Measurements from ENCODE around the gene EXOC6B.

The EXOC6B gene

DNA sequence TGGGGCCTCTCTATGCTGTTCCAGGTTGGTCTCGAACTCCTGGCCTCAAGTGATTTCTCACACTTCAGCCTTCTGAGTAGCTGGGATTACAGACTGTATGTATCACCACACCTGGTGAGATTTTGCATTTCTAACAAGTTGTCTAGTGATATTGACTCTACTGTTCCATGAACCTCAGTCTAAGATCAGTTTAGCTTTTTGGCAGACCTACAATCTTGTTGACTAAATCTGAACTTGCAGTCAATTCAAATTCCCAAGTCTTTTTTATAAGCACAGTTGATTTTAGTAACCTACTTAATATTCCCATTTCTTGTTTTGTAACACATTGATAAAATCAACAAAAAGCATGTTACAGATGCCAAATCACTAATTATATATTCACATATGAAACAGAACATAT lies 412.1 kb downstream of the EXOC6B start:
- 92 to 100% methylated on average over 1 of the region's 1 CpG for WGBS, 2 experiments
- H3K9me3 ChIP-seq (ENCODE audit: control insufficient read depth, low read length), result no peaks in the 10 kb centered on the region
- H3K4me1 ChIP-seq (ENCODE audit: control insufficient read depth, insufficient read depth, low read length), result no peaks in the 10 kb centered on the region
- H3K27me3 ChIP-seq (ENCODE audit: control insufficient read depth, insufficient read depth, low read length, poor library complexity, severe bottlenecking), result no peaks in the 10 kb centered on the region
- no peak overlapping the region for H3K27ac ChIP-seq (ENCODE audit: insufficient read depth, low read depth, low read length, poor library complexity, severe bottlenecking)
- H3K4me3 ChIP-seq (ENCODE audit: insufficient read depth, low read depth, low read length), result no peak overlapping the region
- H3K36me3 ChIP-seq (ENCODE audit: control insufficient read depth, insufficient read depth, low read length), result no peaks in the 10 kb centered on the region

DNA sequence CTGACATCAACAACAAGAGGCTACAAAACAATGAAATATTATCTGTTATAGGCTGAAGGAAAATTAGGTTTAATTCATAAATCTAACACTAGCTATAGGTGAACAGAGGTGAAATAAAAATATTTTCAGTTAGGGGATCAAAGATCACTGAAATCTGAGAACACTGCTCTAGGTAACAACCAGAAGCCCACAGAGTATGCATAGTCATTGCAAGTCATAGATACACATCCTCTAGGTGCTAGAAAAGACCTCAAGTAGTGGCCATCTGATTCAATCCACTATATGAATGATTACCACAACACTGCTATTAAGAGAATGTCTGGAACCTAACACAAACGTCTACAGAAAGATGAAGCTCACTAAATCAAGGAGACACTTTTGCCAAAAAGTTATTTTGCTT lies 413.6 kb downstream of the EXOC6B start:
- no peaks in the 10 kb centered on the region for H3K9me3 ChIP-seq (ENCODE audit: control insufficient read depth, low read length)
- H3K27ac ChIP-seq (ENCODE audit: insufficient read depth, low read depth, low read length, poor library complexity, severe bottlenecking), result no peak overlapping the region
- 78 to 90% methylated on average over 1 of the region's 1 CpG for WGBS, 2 experiments
- no peak overlapping the region for H3K4me3 ChIP-seq (ENCODE audit: insufficient read depth, low read depth, low read length)
- no peaks in the 10 kb centered on the region for H3K27me3 ChIP-seq (ENCODE audit: control insufficient read depth, insufficient read depth, low read length, poor library complexity, severe bottlenecking)
- no peaks in the 10 kb centered on the region for H3K4me1 ChIP-seq (ENCODE audit: control insufficient read depth, insufficient read depth, low read length)
- no peaks in the 10 kb centered on the region for H3K36me3 ChIP-seq (ENCODE audit: control insufficient read depth, insufficient read depth, low read length)

DNA sequence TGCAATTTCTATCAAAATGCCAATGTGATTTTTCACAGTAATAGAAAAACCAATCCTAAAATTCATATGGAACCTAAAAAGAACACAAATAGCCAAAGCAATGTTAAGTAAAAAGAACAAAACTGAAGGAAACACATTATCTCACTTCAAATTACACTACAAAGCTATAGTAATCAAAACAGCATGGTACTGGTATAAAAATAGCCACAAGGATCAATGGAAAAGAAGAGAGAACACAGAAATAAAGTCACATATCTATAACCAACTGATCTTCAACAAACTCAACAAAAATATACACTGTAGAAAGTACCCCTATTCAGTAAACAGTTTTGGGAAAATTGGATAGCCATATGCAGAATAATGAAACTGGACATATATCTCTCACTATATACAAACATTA lies 426.0 kb downstream of the EXOC6B start:
- Histone ChIP-seq H3K4me1 (ENCODE audit: control insufficient read depth, insufficient read depth, low read length) (no peaks in the 10 kb centered on the region), H3K27me3 (ENCODE audit: control insufficient read depth, insufficient read depth, low read length, poor library complexity, severe bottlenecking) (no peaks in the 10 kb centered on the region), H3K4me3 (ENCODE audit: insufficient read depth, low read depth, low read length) (no peak overlapping the region), H3K9me3 (ENCODE audit: control insufficient read depth, low read length) (peaks cover 7% of the 10 kb centered on the region), H3K27ac (ENCODE audit: insufficient read depth, low read depth, low read length, poor library complexity, severe bottlenecking) (no peak overlapping the region), H3K36me3 (ENCODE audit: control insufficient read depth, insufficient read depth, low read length) (no peaks in the 10 kb centered on the region)

DNA sequence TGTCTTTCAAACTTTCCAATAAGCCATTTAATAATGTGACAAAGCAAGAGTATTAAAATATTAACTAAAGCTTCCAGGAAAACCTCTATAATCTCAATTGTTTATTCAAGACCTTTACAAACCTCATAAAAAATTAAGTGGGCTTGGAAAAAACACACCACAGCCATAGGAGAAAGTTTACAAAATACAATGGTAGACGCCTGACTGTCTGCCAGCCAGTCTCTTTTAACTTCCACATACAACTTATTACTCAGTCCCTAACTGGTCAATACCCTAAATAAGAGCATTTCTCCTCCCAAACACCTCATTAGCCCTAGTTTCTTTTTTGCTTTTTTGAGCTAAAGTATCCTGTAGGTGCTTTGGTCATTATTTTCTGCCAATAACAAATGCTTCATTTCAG lies 430.7 kb downstream of the EXOC6B start:
- Histone ChIP-seq H3K27ac (ENCODE audit: insufficient read depth, low read depth, low read length, poor library complexity, severe bottlenecking) (no peak overlapping the region), H3K4me3 (ENCODE audit: insufficient read depth, low read depth, low read length) (no peak overlapping the region), H3K36me3 (ENCODE audit: control insufficient read depth, insufficient read depth, low read length) (no peaks in the 10 kb centered on the region), H3K9me3 (ENCODE audit: control insufficient read depth, low read length) (peaks cover 3% of the 10 kb centered on the region), H3K4me1 (ENCODE audit: control insufficient read depth, insufficient read depth, low read length) (no peaks in the 10 kb centered on the region), H3K27me3 (ENCODE audit: control insufficient read depth, insufficient read depth, low read length, poor library complexity, severe bottlenecking) (no peaks in the 10 kb centered on the region)
- 95% methylated on average over 1 of the region's 1 CpG for WGBS, 2 experiments

DNA sequence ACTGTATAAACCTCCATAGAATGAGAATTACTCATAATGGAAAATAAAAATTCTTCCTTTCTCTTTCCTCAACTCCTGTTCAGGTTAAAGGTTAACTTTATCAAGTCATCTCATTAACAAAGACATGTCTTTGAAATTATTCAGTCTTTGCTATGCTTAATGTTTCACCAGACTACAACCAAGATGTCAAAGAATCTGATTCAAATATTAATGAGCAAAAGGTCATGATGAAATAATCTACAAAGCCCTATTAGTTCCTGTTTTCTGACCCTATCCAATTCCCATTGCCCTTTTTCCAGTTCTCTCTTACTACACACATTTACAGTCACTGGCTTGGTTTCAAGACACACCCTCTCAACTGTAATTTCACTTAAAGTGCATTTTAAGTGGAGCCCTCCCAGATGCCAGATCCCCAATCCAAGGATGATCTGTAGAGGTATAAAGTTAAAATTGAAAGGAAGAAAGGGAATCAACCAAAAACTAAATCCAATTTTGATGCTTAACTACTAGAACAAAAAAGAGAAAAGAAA lies 431.2 kb downstream of the EXOC6B start:
- Histone ChIP-seq H3K4me1 (ENCODE audit: control insufficient read depth, insufficient read depth, low read length) (no peaks in the 10 kb centered on the region), H3K27me3 (ENCODE audit: control insufficient read depth, insufficient read depth, low read length, poor library complexity, severe bottlenecking) (no peaks in the 10 kb centered on the region), H3K27ac (ENCODE audit: insufficient read depth, low read depth, low read length, poor library complexity, severe bottlenecking) (no peak overlapping the region), H3K4me3 (ENCODE audit: insufficient read depth, low read depth, low read length) (no peak overlapping the region), H3K36me3 (ENCODE audit: control insufficient read depth, insufficient read depth, low read length) (no peaks in the 10 kb centered on the region), H3K9me3 (ENCODE audit: control insufficient read depth, low read length) (no peaks in the 10 kb centered on the region)

DNA sequence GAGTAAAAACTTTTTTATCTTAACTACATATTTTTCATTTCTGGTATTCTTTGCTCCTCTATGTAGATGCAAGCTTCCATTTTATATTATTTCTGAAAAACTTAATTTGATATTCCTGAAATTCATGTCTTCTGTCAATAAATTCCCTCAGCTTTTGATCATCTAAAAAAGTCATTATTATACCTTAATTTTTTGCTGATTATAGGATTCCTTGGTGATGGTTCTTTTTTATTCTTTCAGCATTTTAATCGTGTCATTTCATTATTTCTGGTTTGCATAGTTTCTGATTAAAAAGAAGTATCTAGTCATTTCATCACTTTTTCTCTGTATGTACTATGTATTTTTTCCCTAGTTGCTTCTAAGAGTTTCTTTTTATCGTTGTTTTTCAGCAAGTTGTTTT lies 436.4 kb downstream of the EXOC6B start:
- no peaks in the 10 kb centered on the region for H3K4me1 ChIP-seq (ENCODE audit: control insufficient read depth, insufficient read depth, low read length)
- H3K36me3 ChIP-seq (ENCODE audit: control insufficient read depth, insufficient read depth, low read length), result no peaks in the 10 kb centered on the region
- H3K4me3 ChIP-seq (ENCODE audit: insufficient read depth, low read depth, low read length), result no peak overlapping the region
- 100% methylated on average over 1 of the region's 2 CpGs for WGBS, 2 experiments
- H3K27me3 ChIP-seq (ENCODE audit: control insufficient read depth, insufficient read depth, low read length, poor library complexity, severe bottlenecking), result no peaks in the 10 kb centered on the region
- H3K27ac ChIP-seq (ENCODE audit: insufficient read depth, low read depth, low read length, poor library complexity, severe bottlenecking), result no peak overlapping the region
- H3K9me3 ChIP-seq (ENCODE audit: control insufficient read depth, low read length), result no peaks in the 10 kb centered on the region

DNA sequence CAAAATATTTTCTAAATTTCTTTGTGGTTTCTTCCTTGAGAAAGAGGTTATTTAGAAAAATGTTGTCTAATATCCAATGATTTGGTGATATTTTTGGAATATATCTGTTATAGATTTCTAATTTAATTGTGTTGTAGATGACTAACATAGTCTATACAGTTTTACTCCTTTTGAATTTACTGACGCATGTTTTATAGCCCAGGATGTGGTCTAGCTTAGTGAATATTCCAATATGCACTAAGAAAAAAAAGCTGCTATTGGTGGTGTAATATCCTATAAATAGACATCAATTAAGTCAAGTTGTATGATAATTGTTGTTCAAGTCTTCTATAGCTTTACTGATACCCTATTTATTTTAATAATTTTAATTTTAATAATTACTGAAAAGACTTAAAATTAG lies 437.6 kb downstream of the EXOC6B start:
- Histone ChIP-seq H3K9me3 (ENCODE audit: control insufficient read depth, low read length) (peaks cover 2% of the 10 kb centered on the region), H3K27ac (ENCODE audit: insufficient read depth, low read depth, low read length, poor library complexity, severe bottlenecking) (no peak overlapping the region), H3K36me3 (ENCODE audit: control insufficient read depth, insufficient read depth, low read length) (no peaks in the 10 kb centered on the region), H3K4me1 (ENCODE audit: control insufficient read depth, insufficient read depth, low read length) (no peaks in the 10 kb centered on the region), H3K27me3 (ENCODE audit: control insufficient read depth, insufficient read depth, low read length, poor library complexity, severe bottlenecking) (no peaks in the 10 kb centered on the region), H3K4me3 (ENCODE audit: insufficient read depth, low read depth, low read length) (no peak overlapping the region)
- 100% methylated on average over 1 of the region's 1 CpG; no CpG with 5 or more reads in 1 of the 2 experiments for WGBS, 2 experiments

DNA sequence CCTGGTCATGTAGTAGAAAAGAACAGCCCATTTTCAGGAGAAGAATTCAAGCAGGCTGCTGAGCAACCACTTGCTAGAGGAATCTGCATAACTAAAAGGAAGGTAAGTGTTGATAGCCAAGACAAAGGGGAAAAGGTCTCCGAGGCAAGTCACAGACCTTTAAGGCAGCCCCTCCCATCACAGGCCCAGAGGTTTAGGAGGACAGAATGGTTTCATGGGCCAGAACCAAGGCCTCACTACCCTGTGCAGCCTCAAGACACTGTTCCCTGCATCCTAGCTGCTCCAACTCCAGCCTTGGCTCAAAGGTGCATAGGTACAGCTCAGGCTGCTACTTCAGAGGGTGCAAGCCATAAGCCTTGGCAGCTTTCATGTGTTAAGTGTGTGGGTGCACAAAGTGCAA lies 439.5 kb downstream of the EXOC6B start:
- H3K9me3 ChIP-seq (ENCODE audit: control insufficient read depth, low read length), result peaks cover 2% of the 10 kb centered on the region
- WGBS, 2 experiments, result 84 to 93% methylated on average over 1 of the region's 1 CpG
- H3K4me3 ChIP-seq (ENCODE audit: insufficient read depth, low read depth, low read length), result no peak overlapping the region

DNA sequence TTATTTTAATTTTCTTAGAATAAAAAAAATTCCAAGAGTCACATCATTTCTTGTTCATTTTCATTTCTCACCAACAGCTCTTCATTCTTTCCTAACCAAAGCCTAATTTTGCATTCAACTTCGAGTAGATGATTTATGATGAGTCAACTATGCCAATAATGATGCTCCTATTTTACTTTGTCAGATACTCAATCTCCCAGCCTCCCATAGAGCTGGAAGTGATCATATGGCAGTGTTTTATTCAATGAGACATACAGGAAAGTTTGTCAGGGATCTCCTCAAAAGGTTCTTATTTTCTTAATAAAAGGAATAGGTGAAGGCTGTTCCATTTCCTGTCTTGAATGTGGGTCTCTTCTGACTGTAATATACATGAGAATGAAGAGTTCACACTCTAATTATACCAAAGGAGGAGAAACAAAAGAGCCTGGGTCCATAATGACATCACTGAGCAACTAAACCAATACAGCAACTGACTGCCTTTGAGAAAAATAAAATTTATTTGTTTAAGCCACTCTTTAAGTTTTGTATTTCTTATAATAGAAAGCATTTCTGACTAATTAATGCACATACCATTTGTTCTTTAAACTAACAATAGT lies 447.0 kb downstream of the EXOC6B start:
- Histone ChIP-seq H3K36me3 (ENCODE audit: control insufficient read depth, insufficient read depth, low read length) (no peaks in the 10 kb centered on the region), H3K4me3 (ENCODE audit: insufficient read depth, low read depth, low read length) (no peak overlapping the region), H3K4me1 (ENCODE audit: control insufficient read depth, insufficient read depth, low read length) (no peaks in the 10 kb centered on the region), H3K27ac (ENCODE audit: insufficient read depth, low read depth, low read length, poor library complexity, severe bottlenecking) (no peak overlapping the region), H3K27me3 (ENCODE audit: control insufficient read depth, insufficient read depth, low read length, poor library complexity, severe bottlenecking) (no peaks in the 10 kb centered on the region), H3K9me3 (ENCODE audit: control insufficient read depth, low read length) (peaks cover 3% of the 10 kb centered on the region)
- 71 to 93% methylated on average over 1 of the region's 1 CpG for WGBS, 2 experiments

More for the DNA sequence above, 439.5 kb downstream of the EXOC6B start:
- Histone ChIP-seq H3K4me1 (ENCODE audit: control insufficient read depth, insufficient read depth, low read length) (no peaks in the 10 kb centered on the region), H3K36me3 (ENCODE audit: control insufficient read depth, insufficient read depth, low read length) (no peaks in the 10 kb centered on the region), H3K27ac (ENCODE audit: insufficient read depth, low read depth, low read length, poor library complexity, severe bottlenecking) (no peak overlapping the region), H3K27me3 (ENCODE audit: control insufficient read depth, insufficient read depth, low read length, poor library complexity, severe bottlenecking) (no peaks in the 10 kb centered on the region)

DNA sequence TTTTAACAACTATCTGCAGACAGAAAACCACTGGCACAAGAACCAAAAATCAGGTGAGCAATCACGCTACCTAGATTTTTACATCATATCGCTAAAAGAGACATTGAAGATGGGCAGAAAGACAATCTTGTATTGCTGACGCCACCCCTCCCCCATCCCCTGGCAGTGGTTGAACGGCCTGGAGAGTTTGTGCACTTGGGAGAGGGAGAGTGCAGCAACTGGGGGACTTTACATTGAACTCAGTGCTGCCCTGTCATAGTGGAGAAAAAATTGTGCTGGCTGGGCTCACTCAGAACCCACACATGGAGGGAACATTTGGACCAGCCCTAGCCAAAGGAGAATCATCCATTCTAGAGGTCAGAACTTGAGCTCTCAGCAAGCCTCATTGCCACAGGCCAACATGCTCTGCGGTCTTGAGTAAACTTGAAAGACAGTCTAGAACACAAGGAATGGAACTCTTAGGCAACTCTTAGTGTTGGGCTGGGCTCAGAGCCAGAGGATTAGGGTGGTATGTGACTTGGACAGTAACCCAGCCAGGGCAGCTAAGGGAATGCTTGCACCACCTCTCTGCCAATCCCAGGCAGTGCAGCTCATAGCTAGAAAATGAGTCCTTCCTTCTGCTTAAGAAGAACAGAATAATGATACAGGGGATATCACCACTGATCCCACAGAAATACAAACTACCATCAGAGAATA lies 458.2 kb downstream of the EXOC6B start:
- H3K27ac ChIP-seq (ENCODE audit: insufficient read depth, low read depth, low read length, poor library complexity, severe bottlenecking), result no peak overlapping the region
- H3K4me1 ChIP-seq (ENCODE audit: control insufficient read depth, insufficient read depth, low read length), result no peaks in the 10 kb centered on the region
- H3K9me3 ChIP-seq (ENCODE audit: control insufficient read depth, low read length), result no peaks in the 10 kb centered on the region
- no peaks in the 10 kb centered on the region for H3K36me3 ChIP-seq (ENCODE audit: control insufficient read depth, insufficient read depth, low read length)
- WGBS, 2 experiments, result 91 to 92% methylated on average over 5 of the region's 5 CpGs
- H3K27me3 ChIP-seq (ENCODE audit: control insufficient read depth, insufficient read depth, low read length, poor library complexity, severe bottlenecking), result no peaks in the 10 kb centered on the region
- H3K4me3 ChIP-seq (ENCODE audit: insufficient read depth, low read depth, low read length), result no peak overlapping the region

All from ectodermal cell (in vitro differentiated cells).